Astrocyte (in vitro differentiated cells and primary cell): ENCODE data around the gene TXLNG. TPM values are rescaled to one million over a fixed set of nuclear protein-coding genes. Genes with fewer than 3 reads are reported as not detected.
A peak's percentile ranks its signal among the peaks of the same experiment; 100 is the strongest.

Experiments
- DNase-seq: peaks from one replicate; pipeline ENCODE4 v3.0.0-alpha.2; 2010; ENCODE audit warnings: low read depth
- FAIRE-seq: peaks from 2 replicates; lab custom pipeline; 2011; peaks lifted over from hg19 to GRCh38; lab: Jason Lieb, UNC
- H2AFZ ChIP-seq: 2 replicates; pipeline ENCODE4 v1.6.0; 2012; ENCODE audit warnings: low read depth, low read length, inconsistent platforms
- H3K27ac ChIP-seq: 2 replicates; pipeline ENCODE4 v1.5.1; 2011; ENCODE audit warnings: low read depth, low read length, inconsistent platforms
- H3K27me3 ChIP-seq: 2 replicates; pipeline ENCODE4 v1.6.0; 2011; ENCODE audit warnings: low read length, inconsistent platforms; ENCODE audit not compliant: insufficient read depth
- H3K36me3 ChIP-seq: 2 replicates; pipeline ENCODE4 v1.5.1; 2011; ENCODE audit warnings: low read length, inconsistent platforms; ENCODE audit not compliant: insufficient read depth
- H3K4me1 ChIP-seq: 2 replicates; pipeline ENCODE4 v1.5.1; 2011; ENCODE audit warnings: low read length, inconsistent platforms; ENCODE audit not compliant: insufficient read depth
- H3K4me2 ChIP-seq: 2 replicates; pipeline ENCODE4 v1.6.0; 2012; ENCODE audit warnings: low read length, inconsistent platforms
- H3K4me3 ChIP-seq: 2 replicates; pipeline ENCODE4 v1.5.1; 2011; ENCODE audit warnings: low read depth, mild to moderate bottlenecking, low read length, inconsistent platforms; ENCODE audit not compliant: insufficient read depth
- H3K79me2 ChIP-seq: 2 replicates; pipeline ENCODE4 v1.6.0; 2012; ENCODE audit warnings: mild to moderate bottlenecking, low read length, inconsistent platforms; ENCODE audit not compliant: insufficient read depth
- H3K9ac ChIP-seq: 2 replicates; pipeline ENCODE4 v1.6.0; 2012; ENCODE audit warnings: mild to moderate bottlenecking, low read length, inconsistent platforms
- H3K9me3 ChIP-seq: 2 replicates; pipeline ENCODE4 v1.5.1; 2012; ENCODE audit warnings: low read depth, mild to moderate bottlenecking, low read length, inconsistent platforms; ENCODE audit not compliant: insufficient read depth
- H4K20me1 ChIP-seq: 2 replicates; pipeline ENCODE4 v1.6.0; 2012; ENCODE audit warnings: low read length, inconsistent platforms; ENCODE audit not compliant: insufficient read depth
- H3K27ac Mint-ChIP-seq: one replicate; pipeline ENCODE4 v1.8.0; 2021; ENCODE audit warnings: mild to moderate bottlenecking, mixed read lengths; ENCODE audit not compliant: unreplicated experiment
- H3K27me3 Mint-ChIP-seq: one replicate; pipeline ENCODE4 v1.8.0; 2021; ENCODE audit warnings: low read depth, mixed read lengths; ENCODE audit not compliant: unreplicated experiment
- H3K36me3 Mint-ChIP-seq: one replicate; pipeline ENCODE4 v1.8.0; 2021; ENCODE audit warnings: low read depth, mixed read lengths; ENCODE audit not compliant: unreplicated experiment
- H3K4me1 Mint-ChIP-seq: one replicate; pipeline ENCODE4 v1.8.0; 2021; ENCODE audit warnings: low read depth, mixed read lengths; ENCODE audit not compliant: unreplicated experiment
- H3K4me3 Mint-ChIP-seq: one replicate; pipeline ENCODE4 v1.8.0; 2021; ENCODE audit warnings: mild to moderate bottlenecking, moderate library complexity, mixed read lengths; ENCODE audit not compliant: unreplicated experiment
- H3K9me3 Mint-ChIP-seq: one replicate; pipeline ENCODE4 v1.8.0; 2021; ENCODE audit warnings: mild to moderate bottlenecking, mixed read lengths; ENCODE audit not compliant: unreplicated experiment
- CTCF ChIP-seq: IDR thresholded peaks from 2 replicates; pipeline ENCODE4 v1.5.1; 2011; ENCODE audit warnings: low read depth, mild to moderate bottlenecking, inconsistent platforms, low read length, moderate library complexity; ENCODE audit not compliant: insufficient read depth
- EZH2 ChIP-seq: IDR thresholded peaks from 2 replicates; pipeline ENCODE4 v1.6.1; 2012; ENCODE audit warnings: mild to moderate bottlenecking, low read length, inconsistent platforms; ENCODE audit not compliant: insufficient read depth
- total RNA-seq: library from RNA; stranded (reverse); gene quantifications from 2 replicates; pipeline ENCODE4 v1.2.1, GENCODE V29; 2021

Gene TXLNG
- total RNA-seq, 1 donor from 2014 or later, result 9.8 TPM

- Histone ChIP-seq H3K27me3 (no peaks in the 10 kb centered on the region), H3K4me3 (no peak overlapping the region), H4K20me1 (no peaks in the 10 kb centered on the region), H3K36me3 (no peaks in the 10 kb centered on the region), H3K9ac (no peak overlapping the region), H3K4me1 (no peaks in the 10 kb centered on the region), H3K9me3 (no peaks in the 10 kb centered on the region), H3K27ac (no peak overlapping the region), H3K79me2 (peaks cover 8% of the 10 kb centered on the region), H2AFZ (no peak overlapping the region), H3K4me2 (no peak overlapping the region)
- H3K36me3 Mint-ChIP-seq, result no peaks in the 10 kb centered on the region
- no peak overlapping the region for H3K4me3 Mint-ChIP-seq
- H3K9me3 Mint-ChIP-seq, result no peaks in the 10 kb centered on the region
- no peaks in the 10 kb centered on the region for H3K4me1 Mint-ChIP-seq
- DNase-seq (no peak), FAIRE-seq (peak; percentile 23)
- TF ChIP-seq EZH2 (no peak), CTCF (no peak)
- H3K27me3 Mint-ChIP-seq, result no peaks in the 10 kb centered on the region
- no peak overlapping the region for H3K27ac Mint-ChIP-seq
Measured at GRCh38 chrX:16814597-16814996, 28.3 kb downstream of the TXLNG start.

DNA sequence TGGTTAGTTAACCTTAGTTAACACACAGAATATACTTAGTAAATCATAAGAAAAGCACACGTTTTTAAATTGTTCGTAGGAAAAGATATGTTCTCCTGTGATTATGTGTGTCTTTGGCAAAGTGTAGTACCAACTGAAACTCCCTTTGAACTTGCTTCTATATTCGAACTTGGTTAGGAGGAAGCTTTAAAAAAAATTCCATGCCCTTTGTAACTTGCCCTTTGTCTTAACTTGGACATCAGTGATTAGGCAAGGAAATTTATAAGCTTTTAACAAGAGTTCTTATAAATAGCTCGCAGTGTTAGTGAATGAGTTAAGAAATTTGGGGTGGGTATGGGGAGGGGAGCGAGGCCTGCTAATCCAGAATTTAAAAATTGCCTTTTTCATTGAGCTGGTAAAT, 33.4 kb downstream of the TXLNG start:
- Mint-ChIP-seq H3K4me1 (no peaks in the 10 kb centered on the region), H3K27me3 (no peaks in the 10 kb centered on the region), H3K27ac (no peak overlapping the region), H3K9me3 (no peaks in the 10 kb centered on the region), H3K36me3 (no peaks in the 10 kb centered on the region), H3K4me3 (no peak overlapping the region)
- H3K4me2 ChIP-seq, result no peak overlapping the region
- H3K27me3 ChIP-seq, result no peaks in the 10 kb centered on the region
- H3K4me1 ChIP-seq, result peaks cover 10% of the 10 kb centered on the region
- no peaks in the 10 kb centered on the region for H3K79me2 ChIP-seq
- no peak overlapping the region for H3K4me3 ChIP-seq
- H3K27ac ChIP-seq, result no peak overlapping the region
- FAIRE-seq, result peak; percentile 92
- no peaks in the 10 kb centered on the region for H3K36me3 ChIP-seq
- no peak for TF ChIP-seq CTCF
- TF ChIP-seq EZH2, result no peak
- no peak overlapping the region for H3K9ac ChIP-seq
- DNase-seq, result no peak
- no peak overlapping the region for H2AFZ ChIP-seq
- no peaks in the 10 kb centered on the region for H3K9me3 ChIP-seq
- H4K20me1 ChIP-seq, result no peaks in the 10 kb centered on the region

DNA sequence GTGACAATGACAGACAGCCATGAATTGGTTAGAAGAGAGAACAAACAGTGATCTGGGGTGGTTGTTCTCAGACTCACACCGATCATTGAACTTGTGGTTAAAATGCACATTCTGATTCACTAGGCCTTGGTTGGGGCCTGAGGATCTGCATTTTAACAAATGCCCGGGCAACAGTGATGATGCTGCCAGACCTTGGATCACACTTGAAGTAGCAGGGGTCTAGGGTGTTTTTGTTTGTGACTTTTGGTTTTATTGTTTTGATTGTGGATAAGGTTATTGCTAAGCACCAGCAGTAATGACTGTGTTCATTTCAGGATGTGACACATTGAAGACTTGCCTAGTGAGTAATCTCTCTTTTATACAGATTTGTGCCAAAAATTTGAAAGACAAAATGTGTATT, 36.5 kb downstream of the TXLNG start:
- Histone ChIP-seq H3K4me2 (peak overlapping the region; percentile 56), H2AFZ (no peak overlapping the region), H3K4me1 (peaks cover 15% of the 10 kb centered on the region), H3K27me3 (no peaks in the 10 kb centered on the region), H4K20me1 (no peaks in the 10 kb centered on the region), H3K79me2 (no peaks in the 10 kb centered on the region), H3K9me3 (no peaks in the 10 kb centered on the region), H3K36me3 (no peaks in the 10 kb centered on the region), H3K27ac (peak overlapping the region; percentile 89), H3K4me3 (no peak overlapping the region), H3K9ac (peak overlapping the region; percentile 57)
- Mint-ChIP-seq H3K36me3 (no peaks in the 10 kb centered on the region), H3K4me3 (no peak overlapping the region), H3K4me1 (peaks cover 5% of the 10 kb centered on the region), H3K9me3 (no peaks in the 10 kb centered on the region), H3K27me3 (no peaks in the 10 kb centered on the region), H3K27ac (no peak overlapping the region)
- no peak for TF ChIP-seq EZH2
- no peak for TF ChIP-seq CTCF
- FAIRE-seq, result peak; percentile 98
- peak; percentile 77 for DNase-seq
